ENCODE measurements around the gene IFNE. TPM values are rescaled to one million over a fixed set of nuclear protein-coding genes. Genes with fewer than 3 reads are reported as not detected.

The IFNE gene
- total RNA-seq, 1 experiment from 2014 or later = 3.5 TPM

GRCh38 chr9:21473236-21473635 is 8.9 kb downstream of the IFNE start:
- ChIA-PET CTCF (interaction anchor here (0.8 kb wide), 1 partner anchor 315 kb away, joined by 3 read pairs; no protein-coding TSS in a partner anchor), POLR2A (ENCODE audit: unreplicated experiment) (no interaction called here)
- intact Hi-C loops (cut with micrococcal nuclease; ENCODE audit: unreplicated experiment) = no loop called here
- no peaks in the 10 kb centered on the region for H4K20me1 ChIP-seq (ENCODE audit: insufficient read depth)
- H3K27me3 ChIP-seq (ENCODE audit: insufficient read depth, low read depth) = no peaks in the 10 kb centered on the region
- no peak overlapping the region for H3K4me2 ChIP-seq
- BruUV-seq (replicated peaks) = no TSS peak
- H3K4me3 ChIP-seq = no peak overlapping the region
- no peak overlapping the region for H2AFZ ChIP-seq
- no peaks in the 10 kb centered on the region for H3F3A ChIP-seq (ENCODE audit: insufficient read depth, low read depth)
- DNase-seq = no peak
- H3K4me1 ChIP-seq (replicated peaks; ENCODE audit: insufficient read depth) = no peaks in the 10 kb centered on the region
- H3K79me2 ChIP-seq (ENCODE audit: low read depth) = no peaks in the 10 kb centered on the region
- H3K9me2 ChIP-seq (ENCODE audit: insufficient read depth) = no peaks in the 10 kb centered on the region
- TF ChIP-seq EZH2 (IDR thresholded peaks at IDR 0.05; ENCODE audit: low read depth) (no peak), CTCF (conservative IDR thresholded peaks at IDR 0.05) (no peak)
- H3K9me3 ChIP-seq (ENCODE audit: insufficient read depth, low read depth) = no peaks in the 10 kb centered on the region
- no peak overlapping the region for H3K27ac ChIP-seq
- H3K36me3 ChIP-seq (ENCODE audit: low read depth) = no peaks in the 10 kb centered on the region

- TF ChIP-seq CTCF (conservative IDR thresholded peaks at IDR 0.05) (no peak), EZH2 (IDR thresholded peaks at IDR 0.05; ENCODE audit: low read depth) (no peak)
- no peaks in the 10 kb centered on the region for H4K20me1 ChIP-seq (ENCODE audit: insufficient read depth)
- no peaks in the 10 kb centered on the region for H3K27me3 ChIP-seq (ENCODE audit: insufficient read depth, low read depth)
- no peaks in the 10 kb centered on the region for H3K4me1 ChIP-seq (replicated peaks; ENCODE audit: insufficient read depth)
- intact Hi-C loops (cut with micrococcal nuclease; ENCODE audit: unreplicated experiment) = no loop called here
- H2AFZ ChIP-seq = no peak overlapping the region
- no peak overlapping the region for H3K4me2 ChIP-seq
- ChIA-PET POLR2A (ENCODE audit: unreplicated experiment) (no interaction called here), CTCF (no interaction called here)
- no peak overlapping the region for H3K4me3 ChIP-seq
- no TSS peak for BruUV-seq (replicated peaks)
- no peak overlapping the region for H3K27ac ChIP-seq
- H3K79me2 ChIP-seq (ENCODE audit: low read depth) = no peaks in the 10 kb centered on the region
- H3F3A ChIP-seq (ENCODE audit: insufficient read depth, low read depth) = no peaks in the 10 kb centered on the region
- no peaks in the 10 kb centered on the region for H3K36me3 ChIP-seq (ENCODE audit: low read depth)
- H3K9me2 ChIP-seq (ENCODE audit: insufficient read depth) = no peaks in the 10 kb centered on the region
- H3K9me3 ChIP-seq (ENCODE audit: insufficient read depth, low read depth) = no peaks in the 10 kb centered on the region
- DNase-seq = no peak
These were observed 12.0 kb downstream of the IFNE start for GRCh38 chr9:21470126-21470525.

- Histone ChIP-seq H4K20me1 (ENCODE audit: insufficient read depth) (no peaks in the 10 kb centered on the region), H3K4me1 (replicated peaks; ENCODE audit: insufficient read depth) (no peaks in the 10 kb centered on the region), H3K9me2 (ENCODE audit: insufficient read depth) (no peaks in the 10 kb centered on the region), H3K79me2 (ENCODE audit: low read depth) (no peaks in the 10 kb centered on the region), H3K27ac (no peak overlapping the region), H3K27me3 (ENCODE audit: insufficient read depth, low read depth) (no peaks in the 10 kb centered on the region), H2AFZ (no peak overlapping the region), H3K9me3 (ENCODE audit: insufficient read depth, low read depth) (no peaks in the 10 kb centered on the region), H3F3A (ENCODE audit: insufficient read depth, low read depth) (no peaks in the 10 kb centered on the region), H3K4me3 (no peak overlapping the region), H3K4me2 (no peak overlapping the region), H3K36me3 (ENCODE audit: low read depth) (no peaks in the 10 kb centered on the region)
- ChIA-PET CTCF (interaction anchor here (0.6 to 1.3 kb wide), 4 partner anchors 31 to 323 kb away, joined by 4 to 7 read pairs (median 5); no protein-coding TSS in a partner anchor), POLR2A (ENCODE audit: unreplicated experiment) (no interaction called here)
- intact Hi-C loops (cut with micrococcal nuclease; ENCODE audit: unreplicated experiment) = loop anchor here (1.0 kb wide), 1 partner anchor 323 kb away; no protein-coding TSS in a partner anchor
- peak; percentile 4 to 51 for DNase-seq
- peak; percentile 71 for TF ChIP-seq CTCF (conservative IDR thresholded peaks at IDR 0.05)
- TF ChIP-seq EZH2 (IDR thresholded peaks at IDR 0.05; ENCODE audit: low read depth) = no peak
- no TSS peak for BruUV-seq (replicated peaks)
These were observed 16.1 kb downstream of the IFNE start for GRCh38 chr9:21465859-21466518.

Data from PC-9 (cell line).